Brain microvascular endothelial cell (primary cell): ENCODE measurements around the gene ING4.
A peak's percentile ranks its signal among the peaks of the same experiment; 100 is the strongest.

Experiments used
- DNase-seq: peaks from one replicate; pipeline ENCODE4 v3.0.0-alpha.2; 2020
- H3K27ac ChIP-seq: fragments of 250-450 bp; sonication (Bioruptor Pico); 2 replicates; pipeline ENCODE4 v1.5.1; 2020; ENCODE audit warnings: mild to moderate bottlenecking, moderate library complexity
- H3K27me3 ChIP-seq: fragments of 250-450 bp; sonication (Bioruptor Pico); replicated peaks from 2 replicates; pipeline ENCODE4 v1.5.1; 2020; ENCODE audit warnings: mild to moderate bottlenecking
- H3K36me3 ChIP-seq: fragments of 250-450 bp; sonication (Bioruptor Pico); replicated peaks from 2 replicates; pipeline ENCODE4 v1.5.1; 2020; ENCODE audit warnings: mild to moderate bottlenecking
- H3K4me3 ChIP-seq: 2 replicates; pipeline ENCODE4 v1.5.1; 2011; ENCODE audit warnings: low read depth, mild to moderate bottlenecking, control low read depth, low read length, moderate library complexity
- in situ Hi-C: cut with HindIII; loops from 2 replicates; pipeline ENCODE4 v1.10.0; 2017; ENCODE audit warnings: low sequenced_read_pairs, low pct_ligation_motif_present
- TF ChIP-seq, protein P1 (sequence below): IDR thresholded peaks from 2 replicates; pipeline ENCODE4 v1.5.1; 2011; ENCODE audit warnings: low read depth, mild to moderate bottlenecking, moderate library complexity, low read length, control low read depth, inconsistent platforms; ENCODE audit errors: missing control alignments

Gene ING4

DNA sequence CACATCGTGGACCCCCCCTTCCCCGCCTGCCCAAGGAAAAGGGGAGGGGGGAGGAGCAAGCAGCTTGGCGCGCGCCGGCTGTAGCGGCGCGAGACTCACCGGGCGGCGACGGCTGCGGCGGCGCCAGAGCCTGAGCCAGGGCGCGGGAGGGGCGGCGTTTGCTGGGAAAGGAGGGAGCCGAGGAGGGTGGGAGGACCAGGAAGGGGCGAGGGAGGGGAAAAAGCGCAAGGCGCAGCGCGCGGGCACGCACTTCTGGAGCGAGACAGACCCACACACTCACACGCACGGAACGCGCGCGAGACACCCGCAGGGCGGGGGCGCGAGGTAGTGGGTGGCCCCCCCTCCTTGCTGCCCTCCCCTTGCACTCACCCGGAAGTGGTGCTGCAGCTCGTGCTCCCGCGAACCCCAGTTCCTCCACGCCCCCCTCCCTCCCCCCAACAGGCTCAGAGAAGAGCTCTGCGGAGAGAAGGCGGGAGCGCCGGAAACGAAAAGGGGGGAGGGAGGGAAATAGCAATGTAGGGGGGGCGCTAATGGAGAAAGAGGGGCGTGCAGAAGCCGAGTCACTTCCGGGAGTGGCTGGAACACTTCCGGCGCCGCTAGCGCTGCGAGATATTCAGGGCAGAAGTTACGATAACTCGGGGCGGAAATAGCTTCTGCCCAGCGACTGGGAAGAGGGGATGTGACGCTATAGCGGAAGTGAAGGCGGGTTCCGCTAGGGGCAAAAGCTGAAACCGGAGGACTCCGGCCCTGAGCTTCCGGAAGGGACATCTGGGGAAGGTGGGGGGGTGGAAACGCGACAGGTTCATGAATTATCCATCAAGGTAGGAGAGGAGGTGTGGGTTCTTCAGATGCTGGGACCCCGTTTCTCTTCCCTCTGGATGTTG lies 26.3 kb upstream of the ING4 start, which contains the start of gene ZNF384:
TSS of gene ZNF384 (minus strand) at position 377 of the 884 bp plus-strand sequence. CDS start 9,855 bp downstream, outside the sequence.
- Histone ChIP-seq H3K27me3 (no peaks in the 10 kb centered on the region), H3K27ac (peak within 1 kb of the TSS; percentile 88), H3K36me3 (peaks cover 2% of the 10 kb centered on the region), H3K4me3 (peak within 1 kb of the TSS; percentile 92)
- TF ChIP-seq, protein P1, sequence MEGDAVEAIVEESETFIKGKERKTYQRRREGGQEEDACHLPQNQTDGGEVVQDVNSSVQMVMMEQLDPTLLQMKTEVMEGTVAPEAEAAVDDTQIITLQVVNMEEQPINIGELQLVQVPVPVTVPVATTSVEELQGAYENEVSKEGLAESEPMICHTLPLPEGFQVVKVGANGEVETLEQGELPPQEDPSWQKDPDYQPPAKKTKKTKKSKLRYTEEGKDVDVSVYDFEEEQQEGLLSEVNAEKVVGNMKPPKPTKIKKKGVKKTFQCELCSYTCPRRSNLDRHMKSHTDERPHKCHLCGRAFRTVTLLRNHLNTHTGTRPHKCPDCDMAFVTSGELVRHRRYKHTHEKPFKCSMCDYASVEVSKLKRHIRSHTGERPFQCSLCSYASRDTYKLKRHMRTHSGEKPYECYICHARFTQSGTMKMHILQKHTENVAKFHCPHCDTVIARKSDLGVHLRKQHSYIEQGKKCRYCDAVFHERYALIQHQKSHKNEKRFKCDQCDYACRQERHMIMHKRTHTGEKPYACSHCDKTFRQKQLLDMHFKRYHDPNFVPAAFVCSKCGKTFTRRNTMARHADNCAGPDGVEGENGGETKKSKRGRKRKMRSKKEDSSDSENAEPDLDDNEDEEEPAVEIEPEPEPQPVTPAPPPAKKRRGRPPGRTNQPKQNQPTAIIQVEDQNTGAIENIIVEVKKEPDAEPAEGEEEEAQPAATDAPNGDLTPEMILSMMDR, result peak; percentile 43
- in situ Hi-C loops, result no loop called here
- DNase-seq, result peak; percentile 98

DNA sequence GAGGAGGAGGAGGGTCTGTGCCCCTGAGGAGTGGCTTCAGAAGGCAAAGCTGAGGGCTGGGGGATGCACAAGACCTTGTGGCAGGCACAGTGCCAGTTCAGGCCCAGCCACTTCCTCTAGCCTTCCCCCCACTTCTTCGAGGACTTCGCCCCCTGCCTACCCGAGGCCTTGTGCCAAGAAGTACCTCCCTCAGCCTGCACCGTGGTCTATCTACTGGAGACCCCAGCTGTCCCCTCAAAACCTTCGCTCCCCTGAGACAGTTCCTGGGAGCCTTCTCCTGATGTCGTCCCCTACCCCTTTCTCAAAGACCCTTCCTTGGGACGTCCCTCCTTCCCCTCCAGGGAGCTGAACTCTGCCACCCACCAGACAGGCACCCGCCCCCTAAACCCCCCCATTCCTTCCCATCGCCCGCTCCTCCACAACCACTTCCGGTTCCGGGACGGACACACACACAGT lies 25.7 kb upstream of the ING4 start:
- in situ Hi-C loops, result no loop called here
- peak; percentile 2 for DNase-seq

DNA sequence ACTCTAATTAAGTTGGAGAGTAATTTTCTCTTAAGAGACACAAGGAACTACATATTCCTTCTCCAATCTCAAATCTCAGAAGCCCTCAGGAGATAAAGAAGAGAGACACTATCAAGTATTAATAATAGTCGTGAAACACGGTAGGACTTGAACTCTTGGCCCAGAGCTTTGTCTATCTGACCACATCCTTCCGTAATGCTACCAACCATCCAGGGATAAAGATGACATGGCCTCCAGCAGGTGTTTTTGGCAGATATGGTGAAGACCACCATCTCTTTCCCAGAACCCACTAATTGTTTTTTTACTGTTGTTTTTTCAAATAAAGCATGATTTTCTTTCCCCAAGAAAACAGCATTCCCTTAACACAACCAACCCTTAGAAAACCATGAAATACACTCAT lies 22.9 kb upstream of the ING4 start:
- TF ChIP-seq, protein P1, result no peak
- Histone ChIP-seq H3K36me3 (peaks cover 10% of the 10 kb centered on the region), H3K4me3 (no peak overlapping the region), H3K27ac (no peak overlapping the region), H3K27me3 (no peaks in the 10 kb centered on the region)
- in situ Hi-C loops, result no loop called here
- no peak for DNase-seq

More for the DNA sequence above, 25.7 kb upstream of the ING4 start:
- peak overlapping the region; percentile 88 for H3K27ac ChIP-seq
- no peaks in the 10 kb centered on the region for H3K27me3 ChIP-seq
- TF ChIP-seq, protein P1, result no peak
- H3K4me3 ChIP-seq, result peak overlapping the region; percentile 92
- peaks cover 2% of the 10 kb centered on the region for H3K36me3 ChIP-seq

DNA sequence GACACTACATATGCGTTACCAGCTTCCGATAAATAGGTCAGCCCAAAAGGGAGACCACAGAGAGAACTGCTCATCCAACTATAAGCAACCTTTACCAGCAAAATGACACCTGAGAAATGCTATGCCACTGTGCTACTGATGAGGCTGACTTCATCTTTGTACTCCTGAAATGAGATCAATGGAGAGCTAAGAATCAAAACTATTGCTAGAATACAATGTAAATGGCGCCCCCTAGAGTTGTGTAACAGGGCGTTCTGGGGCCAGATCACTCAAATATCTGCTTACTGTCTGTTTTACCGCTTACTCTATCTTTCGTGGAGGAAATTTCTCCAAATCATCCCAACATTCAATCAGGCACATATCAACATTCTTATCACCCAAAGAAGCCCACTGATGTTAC lies 21.7 kb upstream of the ING4 start:
- H3K36me3 ChIP-seq, result peaks cover 14% of the 10 kb centered on the region
- no peaks in the 10 kb centered on the region for H3K27me3 ChIP-seq
- TF ChIP-seq, protein P1, result peak; percentile 63
- no peak for DNase-seq
- in situ Hi-C loops, result no loop called here
- no peak overlapping the region for H3K27ac ChIP-seq
- H3K4me3 ChIP-seq, result no peak overlapping the region

DNA sequence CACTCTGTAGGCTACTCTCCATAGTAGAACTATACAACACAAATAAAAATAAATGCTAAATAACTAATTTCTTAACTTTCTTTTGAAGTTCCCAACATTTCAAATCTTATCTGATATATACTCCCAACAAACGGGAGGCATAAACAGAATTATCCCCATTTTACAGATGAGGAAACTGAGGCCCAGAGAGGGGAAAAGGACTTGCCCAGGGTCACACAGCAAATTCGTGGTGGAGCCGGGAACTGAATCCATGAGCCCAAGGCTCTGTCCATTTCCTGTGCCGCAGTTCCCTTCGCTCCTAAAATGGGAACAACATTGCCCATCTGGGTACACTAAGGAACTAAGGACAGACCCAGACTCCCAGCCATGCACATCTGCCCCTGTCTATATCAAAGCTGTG lies 14.0 kb upstream of the ING4 start:
- peaks cover 51% of the 10 kb centered on the region for H3K36me3 ChIP-seq
- TF ChIP-seq, protein P1, result no peak
- no peaks in the 10 kb centered on the region for H3K27me3 ChIP-seq
- H3K27ac ChIP-seq, result no peak overlapping the region
- H3K4me3 ChIP-seq, result no peak overlapping the region
- in situ Hi-C loops, result no loop called here
- no peak for DNase-seq
